Natural killer cell (primary cell): ENCODE measurements around the gene MYO1E. TPM values are rescaled to one million over a fixed set of nuclear protein-coding genes. Genes with fewer than 3 reads are reported as not detected.

ENCODE experiments used
- ATAC-seq, 3 donors: fragments of 150-1000 bp in 2 of 3; fragments of 200-7000 bp in 1 of 3; cut with Tn5 transposase; 1 replicate in 1 of 3; 2 replicates in 2 of 3; pipeline ENCODE4 v1.10.0; 2021; ENCODE audit warnings: mild to moderate bottlenecking in 2 of 3, moderate library complexity in 2 of 3
- DNase-seq, 2 donors: peaks; one replicate each; pipeline versions ENCODE4 v3.0.0 to v3.0.0-alpha.2; 2013 to 2021; ENCODE audit warnings: mixed read lengths in 1 of 2
- H3K27ac ChIP-seq: one replicate; pipeline ENCODE4 v1.5.1; 2013; ENCODE audit warnings: mild to moderate bottlenecking, low read length
- H3K27me3 ChIP-seq: one replicate; pipeline ENCODE4 v1.6.1; 2013; ENCODE audit warnings: low read length; ENCODE audit not compliant: control insufficient read depth, insufficient read depth
- H3K36me3 ChIP-seq: one replicate; pipeline ENCODE4 v1.6.1; 2013; ENCODE audit warnings: low read length; ENCODE audit not compliant: control insufficient read depth, insufficient read depth
- H3K4me1 ChIP-seq: one replicate; pipeline ENCODE4 v1.6.1; 2013; ENCODE audit warnings: low read length; ENCODE audit not compliant: control insufficient read depth, insufficient read depth
- H3K4me3 ChIP-seq: one replicate; pipeline ENCODE4 v1.5.1; 2013; ENCODE audit warnings: low read length
- H3K9me3 ChIP-seq: one replicate; pipeline ENCODE4 v1.6.1; 2013; ENCODE audit warnings: low read length; ENCODE audit not compliant: control insufficient read depth, insufficient read depth
- H3K27ac Mint-ChIP-seq, 2 donors: one replicate each; pipeline ENCODE4 v1.8.0; 2022; ENCODE audit warnings: mild to moderate bottlenecking in 2 of 2, mixed read lengths in 2 of 2, moderate library complexity in 1 of 2
- H3K27me3 Mint-ChIP-seq, 2 donors: one replicate each; pipeline ENCODE4 v1.8.0; 2022; ENCODE audit warnings: low read depth in 2 of 2, mixed read lengths in 2 of 2
- H3K36me3 Mint-ChIP-seq: one replicate; pipeline ENCODE4 v1.8.0; 2022; ENCODE audit warnings: mixed read lengths
- H3K4me1 Mint-ChIP-seq, 2 donors: one replicate each; pipeline ENCODE4 v1.8.0; 2022; ENCODE audit warnings: mixed read lengths in 2 of 2
- H3K4me3 Mint-ChIP-seq: one replicate; pipeline ENCODE4 v1.8.0; 2022; ENCODE audit warnings: mild to moderate bottlenecking, moderate library complexity, mixed read lengths
- H3K9me3 Mint-ChIP-seq, 2 donors: one replicate each; pipeline ENCODE4 v1.8.0; 2022; ENCODE audit warnings: mixed read lengths in 2 of 2
- WGBS: methylation state at CpG from one replicate; pipeline ENCODE4 v1.1.7; 2013; ENCODE audit warnings: missing lambda C conversion rate; ENCODE audit not compliant: insufficient coverage; 5-methylcytosine and 5-hydroxymethylcytosine counted together
- intact Hi-C: fragments of 100-400 bp; cut with micrococcal nuclease; formaldehyde crosslinking; loops from one replicate; pipeline ENCODE4 v1.14.2; 2022
- total RNA-seq, 4 donors: library from RNA; stranded (reverse); fragments of 120-200 nt in 1 of 4; gene quantifications; one replicate each; pipeline versions ENCODE4 v1.2.3 to v1.2.4, GENCODE V29; 2013 to 2022
- TF ChIP-seq, protein P1 (sequence below): fragments of 200-600 bp; IDR thresholded peaks from one replicate; pipeline ENCODE4 v1.8.0; 2022; ENCODE audit warnings: antibody characterized with exemption

The MYO1E gene
- total RNA-seq, 3 donors from 2014 or later (not counting 1 experiment from before 2014, with no cell fraction given), result 16.1 to 39.4 (median 22.7) TPM

DNA sequence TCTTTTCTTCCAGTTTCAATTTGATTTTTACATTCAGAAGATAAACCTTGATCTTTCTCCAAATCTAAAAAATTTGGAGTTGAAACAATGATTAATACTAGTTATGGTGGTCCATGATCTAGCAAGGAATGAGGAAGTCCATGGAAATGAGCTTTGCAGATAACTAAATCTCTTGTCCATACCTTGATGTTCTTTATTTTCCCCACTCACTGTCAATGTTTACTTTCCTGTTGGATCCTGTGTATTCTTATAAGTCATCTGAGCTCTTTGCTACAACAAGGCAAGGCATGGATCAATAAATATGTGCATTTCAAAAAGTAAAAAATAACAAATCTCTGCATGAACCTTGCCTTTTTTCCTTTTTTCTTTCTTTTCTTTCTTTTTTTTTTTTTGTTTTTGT lies 6.2 kb upstream of the MYO1E start:
- H3K27me3 Mint-ChIP-seq, result peaks cover 7 to 12% of the 10 kb centered on the region in 2 donors
- Histone ChIP-seq H3K9me3 (no peaks in the 10 kb centered on the region), H3K4me1 (peaks cover 5% of the 10 kb centered on the region), H3K27ac (no peak overlapping the region), H3K36me3 (no peaks in the 10 kb centered on the region), H3K4me3 (no peak overlapping the region), H3K27me3 (peaks cover 9% of the 10 kb centered on the region)
- H3K36me3 Mint-ChIP-seq, result no peaks in the 10 kb centered on the region
- DNase-seq, result no peak
- H3K4me3 Mint-ChIP-seq, result no peak overlapping the region
- intact Hi-C loops, result no loop called here
- no peaks in the 10 kb centered on the region for H3K9me3 Mint-ChIP-seq
- no peak overlapping the region for H3K27ac Mint-ChIP-seq
- no peaks in the 10 kb centered on the region for H3K4me1 Mint-ChIP-seq
- ATAC-seq, result no peak
- TF ChIP-seq, protein P1, sequence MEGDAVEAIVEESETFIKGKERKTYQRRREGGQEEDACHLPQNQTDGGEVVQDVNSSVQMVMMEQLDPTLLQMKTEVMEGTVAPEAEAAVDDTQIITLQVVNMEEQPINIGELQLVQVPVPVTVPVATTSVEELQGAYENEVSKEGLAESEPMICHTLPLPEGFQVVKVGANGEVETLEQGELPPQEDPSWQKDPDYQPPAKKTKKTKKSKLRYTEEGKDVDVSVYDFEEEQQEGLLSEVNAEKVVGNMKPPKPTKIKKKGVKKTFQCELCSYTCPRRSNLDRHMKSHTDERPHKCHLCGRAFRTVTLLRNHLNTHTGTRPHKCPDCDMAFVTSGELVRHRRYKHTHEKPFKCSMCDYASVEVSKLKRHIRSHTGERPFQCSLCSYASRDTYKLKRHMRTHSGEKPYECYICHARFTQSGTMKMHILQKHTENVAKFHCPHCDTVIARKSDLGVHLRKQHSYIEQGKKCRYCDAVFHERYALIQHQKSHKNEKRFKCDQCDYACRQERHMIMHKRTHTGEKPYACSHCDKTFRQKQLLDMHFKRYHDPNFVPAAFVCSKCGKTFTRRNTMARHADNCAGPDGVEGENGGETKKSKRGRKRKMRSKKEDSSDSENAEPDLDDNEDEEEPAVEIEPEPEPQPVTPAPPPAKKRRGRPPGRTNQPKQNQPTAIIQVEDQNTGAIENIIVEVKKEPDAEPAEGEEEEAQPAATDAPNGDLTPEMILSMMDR, result no peak

DNA sequence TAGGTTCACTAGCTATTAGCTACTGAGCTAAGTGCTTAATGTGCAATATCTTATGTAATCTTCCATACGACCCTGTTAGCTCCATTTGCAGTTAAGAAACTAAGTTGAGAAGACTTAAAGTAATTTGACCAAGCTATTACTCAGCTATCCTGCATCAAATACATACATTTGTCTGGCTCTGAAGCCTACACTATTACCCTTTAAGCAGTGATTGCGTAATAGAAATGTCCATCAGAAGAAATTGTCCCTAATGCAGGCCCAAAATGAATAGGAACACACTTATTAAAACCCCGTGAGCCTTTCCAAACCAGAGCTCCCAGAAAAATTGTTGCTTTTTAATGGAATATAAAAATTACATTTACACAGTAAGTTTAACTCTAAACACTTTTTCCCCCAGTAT lies 5.3 kb upstream of the MYO1E start:
- Histone ChIP-seq H3K27ac (no peak overlapping the region), H3K4me3 (no peak overlapping the region), H3K9me3 (no peaks in the 10 kb centered on the region), H3K27me3 (peaks cover 10% of the 10 kb centered on the region), H3K4me1 (peaks cover 2% of the 10 kb centered on the region), H3K36me3 (no peaks in the 10 kb centered on the region)
- ATAC-seq (no peak), DNase-seq (no peak)
- no peaks in the 10 kb centered on the region for H3K9me3 Mint-ChIP-seq
- WGBS, result 82% methylated on average over 3 of the region's 3 CpGs
- no peaks in the 10 kb centered on the region for H3K36me3 Mint-ChIP-seq
- H3K27me3 Mint-ChIP-seq, result peaks cover 16 to 20% of the 10 kb centered on the region in 2 donors
- peaks cover 6 to 9% of the 10 kb centered on the region in 2 donors for H3K4me1 Mint-ChIP-seq
- H3K4me3 Mint-ChIP-seq, result no peak overlapping the region
- intact Hi-C loops, result no loop called here
- no peak overlapping the region for H3K27ac Mint-ChIP-seq
- TF ChIP-seq, protein P1, result no peak

DNA sequence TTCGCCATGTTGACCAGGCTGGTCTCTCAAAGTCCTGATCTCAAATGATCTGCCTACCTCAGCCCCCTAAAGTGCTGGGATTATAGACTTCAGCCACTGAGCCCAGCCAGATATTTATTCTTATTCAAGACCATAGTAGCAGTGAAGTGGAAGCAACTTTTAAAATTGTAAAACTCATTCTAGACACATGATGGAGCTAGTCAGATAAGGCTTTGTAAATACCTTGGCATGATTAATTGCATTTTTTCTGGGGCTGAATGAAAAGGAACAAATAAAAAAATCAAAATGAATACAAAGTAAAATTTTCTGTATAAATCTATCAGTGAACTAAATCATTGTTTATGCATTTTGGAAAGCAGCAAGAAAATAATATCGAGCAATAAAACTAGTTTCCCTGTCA lies 4.1 kb upstream of the MYO1E start:
- DNase-seq (no peak), ATAC-seq (no peak)
- Histone ChIP-seq H3K4me1 (peaks cover 11% of the 10 kb centered on the region), H3K9me3 (no peaks in the 10 kb centered on the region), H3K27ac (no peak overlapping the region), H3K27me3 (peaks cover 15% of the 10 kb centered on the region), H3K4me3 (no peak overlapping the region), H3K36me3 (no peaks in the 10 kb centered on the region)
- Mint-ChIP-seq H3K27ac (no peak overlapping the region), H3K4me3 (no peak overlapping the region), H3K27me3 (peaks cover 22 to 23% of the 10 kb centered on the region in 2 donors), H3K36me3 (no peaks in the 10 kb centered on the region), H3K4me1 (peaks cover 11 to 16% of the 10 kb centered on the region in 2 donors), H3K9me3 (no peaks in the 10 kb centered on the region)
- WGBS, result 100% methylated on average over 1 of the region's 2 CpGs
- intact Hi-C loops, result no loop called here
- TF ChIP-seq, protein P1, result no peak

DNA sequence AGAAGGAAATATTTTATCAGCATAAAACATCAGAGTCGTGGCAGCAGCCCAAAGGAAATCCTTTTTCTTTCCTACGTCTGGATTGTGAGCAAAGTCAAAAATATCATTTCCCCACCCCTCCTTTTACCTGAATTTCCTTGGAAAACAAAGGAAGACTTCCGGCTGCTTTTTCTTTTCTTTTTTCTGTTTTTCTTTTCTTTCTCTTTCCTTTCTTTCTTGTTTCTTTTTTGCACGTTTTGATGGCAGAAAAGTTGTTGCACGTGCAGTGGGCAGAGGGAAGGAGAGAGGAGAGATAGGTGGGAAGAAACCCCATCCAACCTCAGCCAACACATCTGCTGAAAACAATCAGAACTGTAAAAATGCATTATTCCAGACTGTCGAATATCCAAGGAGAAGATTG lies 544 bp upstream of the MYO1E start:
- peak overlapping the region; percentile 62 to 78 for H3K27ac Mint-ChIP-seq
- ATAC-seq (no peak), DNase-seq (no peak)
- H3K4me1 Mint-ChIP-seq, result peaks cover 22 to 26% of the 10 kb centered on the region in 2 donors
- intact Hi-C loops, result no loop called here
- Histone ChIP-seq H3K27me3 (peaks cover 20% of the 10 kb centered on the region), H3K9me3 (no peaks in the 10 kb centered on the region), H3K27ac (no peak overlapping the region), H3K4me1 (peaks cover 16% of the 10 kb centered on the region), H3K36me3 (no peaks in the 10 kb centered on the region), H3K4me3 (peak overlapping the region; percentile 71)
- 8% methylated on average over 4 of the region's 6 CpGs for WGBS
- H3K4me3 Mint-ChIP-seq, result peak overlapping the region; percentile 95
- TF ChIP-seq, protein P1, result no peak
- peaks cover 33 to 47% of the 10 kb centered on the region in 2 donors for H3K27me3 Mint-ChIP-seq
- no peaks in the 10 kb centered on the region for H3K36me3 Mint-ChIP-seq
- H3K9me3 Mint-ChIP-seq, result no peaks in the 10 kb centered on the region
